ENCODE results near the gene EIF2B2. TPM values are rescaled to one million over a fixed set of nuclear protein-coding genes. Genes with fewer than 3 reads are reported as not detected.

Gene EIF2B2
- total RNA-seq, 4 donors from 2014 or later = 42.9 to 55.4 (median 51.1) TPM

DNA sequence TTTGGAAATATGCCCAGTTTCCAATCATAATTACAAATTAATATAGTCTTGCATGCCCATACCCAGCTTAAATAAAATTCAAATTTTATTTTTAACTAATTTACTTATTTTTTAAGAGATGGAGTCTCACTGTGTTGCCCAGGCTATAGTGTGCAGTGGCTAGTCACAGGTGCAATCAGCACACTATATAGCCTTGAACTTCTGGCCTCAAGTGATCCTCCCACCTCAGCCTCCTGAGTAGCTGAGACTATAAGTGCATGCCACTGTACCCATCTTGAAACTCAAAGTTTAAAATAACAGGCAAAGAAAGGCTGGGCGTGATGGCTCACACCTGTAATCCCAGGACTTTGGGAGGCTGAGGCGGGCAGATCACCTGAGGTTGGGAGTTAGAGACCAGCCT is 38.2 kb downstream of the EIF2B2 start:
- no peaks in the 10 kb centered on the region for H3K9me3 ChIP-seq
- intact Hi-C loops (cut with DNase I; ENCODE audit: low total_unique reads) = no loop called here
- in situ Hi-C loops (cut with MboI; ENCODE audit: low pct_ligation_motif_present in 1 of 4, low pct_unique_long_range_greater_than_20kb in 1 of 4, low sequenced_read_pairs in 3 of 4) = no loop called here
- peaks cover 0 to 9% (median 0%) of the 10 kb centered on the region in 4 donors for H3K36me3 ChIP-seq
- H3K4me3 ChIP-seq = no peak overlapping the region
- peak overlapping the region; percentile 80 to 82 (median 81) for H3K27ac ChIP-seq
- peaks cover 10 to 63% (median 40%) of the 10 kb centered on the region in 4 donors for H3K4me1 ChIP-seq
- TF ChIP-seq EP300 (IDR thresholded peaks at IDR 0.05; ENCODE audit: low read depth) (no peak), POLR2A (IDR thresholded peaks at IDR 0.05) (no peak)
- H3K27me3 ChIP-seq = no peaks in the 10 kb centered on the region
- 85% methylated on average over 2 of the region's 2 CpGs; no CpG with 5 or more reads in 1 of the 2 donors for WGBS, 2 donors (ENCODE audit: low coverage in 1 of 2)
- DNase-seq = no peak

DNA sequence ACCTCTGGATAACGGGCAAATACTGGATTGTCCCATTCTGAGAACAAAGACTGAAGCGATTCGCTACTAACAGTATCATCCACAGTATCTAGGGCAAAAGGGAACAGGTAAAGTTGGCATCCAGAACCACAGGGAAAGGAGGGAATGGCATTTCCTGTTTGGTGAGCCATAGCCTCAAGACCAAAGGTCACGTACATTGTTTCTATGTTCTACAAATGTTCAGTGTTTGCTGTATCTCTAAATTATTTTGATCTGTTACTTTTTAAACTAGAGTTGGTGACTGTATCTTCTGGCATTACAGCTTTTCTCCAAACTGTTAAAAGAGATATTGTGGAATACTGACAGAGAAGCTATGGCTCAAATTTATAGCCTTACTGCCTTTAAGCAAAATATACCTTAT is 38.9 kb downstream of the EIF2B2 start:
- DNase-seq = peak; percentile 46
- TF ChIP-seq, protein P1, sequence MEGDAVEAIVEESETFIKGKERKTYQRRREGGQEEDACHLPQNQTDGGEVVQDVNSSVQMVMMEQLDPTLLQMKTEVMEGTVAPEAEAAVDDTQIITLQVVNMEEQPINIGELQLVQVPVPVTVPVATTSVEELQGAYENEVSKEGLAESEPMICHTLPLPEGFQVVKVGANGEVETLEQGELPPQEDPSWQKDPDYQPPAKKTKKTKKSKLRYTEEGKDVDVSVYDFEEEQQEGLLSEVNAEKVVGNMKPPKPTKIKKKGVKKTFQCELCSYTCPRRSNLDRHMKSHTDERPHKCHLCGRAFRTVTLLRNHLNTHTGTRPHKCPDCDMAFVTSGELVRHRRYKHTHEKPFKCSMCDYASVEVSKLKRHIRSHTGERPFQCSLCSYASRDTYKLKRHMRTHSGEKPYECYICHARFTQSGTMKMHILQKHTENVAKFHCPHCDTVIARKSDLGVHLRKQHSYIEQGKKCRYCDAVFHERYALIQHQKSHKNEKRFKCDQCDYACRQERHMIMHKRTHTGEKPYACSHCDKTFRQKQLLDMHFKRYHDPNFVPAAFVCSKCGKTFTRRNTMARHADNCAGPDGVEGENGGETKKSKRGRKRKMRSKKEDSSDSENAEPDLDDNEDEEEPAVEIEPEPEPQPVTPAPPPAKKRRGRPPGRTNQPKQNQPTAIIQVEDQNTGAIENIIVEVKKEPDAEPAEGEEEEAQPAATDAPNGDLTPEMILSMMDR (IDR thresholded peaks at IDR 0.05) = no peak
- TF ChIP-seq POLR2AphosphoS5 (IDR thresholded peaks at IDR 0.05) = peak in 2 of 3 donors; percentile 52 to 75
- H3K4me1 ChIP-seq = peaks cover 10 to 66% (median 40%) of the 10 kb centered on the region in 4 donors
- 56 to 62% methylated on average over 4 of the region's 4 CpGs for whole genome bisulfite sequencing, 2 donors (ENCODE audit: low coverage in 1 of 2)
- H3K4me3 ChIP-seq = no peak overlapping the region
- intact Hi-C loops (cut with DNase I; ENCODE audit: low total_unique reads) (no loop called here), in situ Hi-C loops (cut with MboI; ENCODE audit: low pct_ligation_motif_present in 1 of 4, low pct_unique_long_range_greater_than_20kb in 1 of 4, low sequenced_read_pairs in 3 of 4) (no loop called here)
- no peaks in the 10 kb centered on the region for H3K27me3 ChIP-seq
- H3K9me3 ChIP-seq = no peaks in the 10 kb centered on the region
- H3K27ac ChIP-seq = peak overlapping the region; percentile 80 to 82 (median 81)
- peaks cover 0 to 9% (median 0%) of the 10 kb centered on the region in 4 donors for H3K36me3 ChIP-seq

DNA sequence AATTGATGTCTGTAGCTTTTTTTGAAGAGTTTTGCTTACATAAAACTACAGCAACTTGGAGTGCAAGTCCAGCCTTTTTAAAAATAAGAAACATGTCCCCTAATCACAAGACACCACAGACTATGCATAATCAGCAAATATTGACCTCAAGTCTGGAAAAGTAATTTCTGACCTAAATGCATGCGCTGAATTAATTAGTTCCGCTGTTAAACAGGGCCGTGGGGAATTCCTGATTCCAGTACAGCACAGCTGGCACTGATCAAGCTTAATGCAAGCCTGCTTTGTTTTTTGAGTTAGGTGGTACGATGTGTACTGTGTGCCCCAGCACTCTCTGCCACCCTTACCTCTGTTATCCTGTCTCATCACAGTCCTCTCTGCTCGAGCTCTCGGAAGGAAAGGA is 39.3 kb downstream of the EIF2B2 start:
- H3K36me3 ChIP-seq = peaks cover 0 to 8% (median 0%) of the 10 kb centered on the region in 4 donors
- TF ChIP-seq EP300 (IDR thresholded peaks at IDR 0.05; ENCODE audit: low read depth) (no peak), POLR2A (IDR thresholded peaks at IDR 0.05) (no peak), POLR2AphosphoS5 (IDR thresholded peaks at IDR 0.05) (no peak)
- TF ChIP-seq, protein P1 (IDR thresholded peaks at IDR 0.05) = no peak
- WGBS, 2 donors (ENCODE audit: low coverage in 1 of 2) = 36 to 46% methylated on average over 5 to 6 of the region's 6 CpGs
- no peak overlapping the region for H3K4me3 ChIP-seq
- no peak for DNase-seq
- H3K9me3 ChIP-seq = no peaks in the 10 kb centered on the region
- peaks cover 10 to 67% (median 40%) of the 10 kb centered on the region in 4 donors for H3K4me1 ChIP-seq
- in situ Hi-C loops (cut with MboI; ENCODE audit: low pct_ligation_motif_present in 1 of 4, low pct_unique_long_range_greater_than_20kb in 1 of 4, low sequenced_read_pairs in 3 of 4) = no loop called here
- no peaks in the 10 kb centered on the region for H3K27me3 ChIP-seq
- peak overlapping the region; percentile 80 to 82 (median 81) for H3K27ac ChIP-seq
- intact Hi-C loops (cut with DNase I; ENCODE audit: low total_unique reads) = no loop called here

DNA sequence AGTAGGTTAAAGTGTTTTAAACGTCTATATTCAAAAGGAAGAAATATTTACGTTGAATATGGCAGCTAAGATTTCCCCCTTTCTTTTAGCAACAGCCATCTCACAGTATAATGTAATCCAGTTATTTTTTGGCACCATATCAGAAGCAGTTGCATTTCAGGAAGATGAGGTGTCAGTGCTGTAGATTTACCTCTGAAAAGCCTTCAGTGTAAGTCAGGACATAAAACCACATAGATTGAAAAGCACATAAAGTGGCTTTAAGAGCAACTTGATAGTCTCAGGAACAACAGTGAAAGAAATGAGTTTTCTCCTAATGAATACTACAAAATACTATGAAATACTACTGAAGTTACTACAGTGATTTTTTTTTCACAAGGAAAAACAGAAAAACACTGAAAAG is 41.6 kb downstream of the EIF2B2 start:
- peak overlapping the region; percentile 1 to 51 (median 13) for H3K27ac ChIP-seq
- no peaks in the 10 kb centered on the region for H3K27me3 ChIP-seq
- in situ Hi-C loops (cut with MboI; ENCODE audit: low pct_ligation_motif_present in 1 of 4, low pct_unique_long_range_greater_than_20kb in 1 of 4, low sequenced_read_pairs in 3 of 4) (no loop called here), intact Hi-C loops (cut with DNase I; ENCODE audit: low total_unique reads) (no loop called here)
- H3K4me1 ChIP-seq = peaks cover 10 to 72% (median 42%) of the 10 kb centered on the region in 4 donors
- DNase-seq = no peak
- H3K4me3 ChIP-seq = no peak overlapping the region
- peaks cover 0 to 9% (median 0%) of the 10 kb centered on the region in 4 donors for H3K36me3 ChIP-seq
- 18 to 30% methylated on average over 2 of the region's 2 CpGs for WGBS, 2 donors (ENCODE audit: low coverage in 1 of 2)
- H3K9me3 ChIP-seq = no peaks in the 10 kb centered on the region
- TF ChIP-seq POLR2AphosphoS5 (IDR thresholded peaks at IDR 0.05) (no peak), EP300 (IDR thresholded peaks at IDR 0.05; ENCODE audit: low read depth) (no peak), POLR2A (IDR thresholded peaks at IDR 0.05) (no peak)
- TF ChIP-seq, protein P1 (IDR thresholded peaks at IDR 0.05) = no peak

DNA sequence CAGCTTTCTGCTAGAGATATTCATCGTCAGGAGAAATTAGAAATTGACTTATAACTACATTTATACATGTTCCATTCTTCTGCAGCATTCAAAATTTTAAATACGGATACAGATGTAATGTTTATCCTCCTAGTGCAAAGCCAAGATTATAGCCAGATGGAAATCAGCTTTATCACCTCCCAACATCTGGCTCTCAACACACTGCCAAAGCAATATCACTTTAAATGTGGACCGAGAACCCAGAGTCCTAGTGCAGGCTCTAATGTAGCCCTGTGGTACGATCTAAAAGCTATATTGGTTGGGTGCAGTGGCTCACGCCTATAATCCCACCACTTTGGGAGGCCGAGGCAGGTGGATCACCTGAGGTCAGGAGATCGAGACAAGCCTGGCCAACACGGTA is 42.0 kb downstream of the EIF2B2 start:
- DNase-seq = no peak
- 51 to 56% methylated on average over 2 to 8 of the region's 8 CpGs for WGBS, 2 donors (ENCODE audit: low coverage in 1 of 2)
- no peak overlapping the region for H3K4me3 ChIP-seq
- intact Hi-C loops (cut with DNase I; ENCODE audit: low total_unique reads) = no loop called here
- H3K27me3 ChIP-seq = no peaks in the 10 kb centered on the region
- H3K4me1 ChIP-seq = peaks cover 10 to 74% (median 45%) of the 10 kb centered on the region in 4 donors
- H3K36me3 ChIP-seq = peaks cover 0 to 9% (median 0%) of the 10 kb centered on the region in 4 donors
- in situ Hi-C loops (cut with MboI; ENCODE audit: low pct_ligation_motif_present in 1 of 4, low pct_unique_long_range_greater_than_20kb in 1 of 4, low sequenced_read_pairs in 3 of 4) = no loop called here
- H3K27ac ChIP-seq = peak overlapping the region; percentile 1 to 51 (median 13)
- no peaks in the 10 kb centered on the region for H3K9me3 ChIP-seq
- TF ChIP-seq POLR2A (IDR thresholded peaks at IDR 0.05) (no peak), EP300 (IDR thresholded peaks at IDR 0.05; ENCODE audit: low read depth) (no peak), POLR2AphosphoS5 (IDR thresholded peaks at IDR 0.05) (no peak)
- TF ChIP-seq, protein P1 (IDR thresholded peaks at IDR 0.05) = no peak
